Esophagus squamous epithelium (tissue), 5 donors: Measurements from ENCODE around the gene NCF2. TPM values are rescaled to one million over a fixed set of nuclear protein-coding genes. Genes with fewer than 3 reads are reported as not detected.

ENCODE experiments used
- DNase-seq: peaks from one replicate; lab custom pipeline; 2025; lab: John Stamatoyannopoulos, UW
- H3K27ac ChIP-seq, 4 donors: fragments of 200-600 bp; sonication (generic); one replicate each; pipeline ENCODE4 v1.5.1; 2016 to 2019; ENCODE audit warnings: mild to moderate bottlenecking in 1 of 4
- H3K27me3 ChIP-seq, 4 donors: fragments of 200-600 bp; sonication (generic); 1 replicate in 3 of 4; 2 replicates in 1 of 4; pipeline versions ENCODE4 v1.5.1 to v1.6.0; 2017 to 2021; ENCODE audit warnings: antibody characterized with exemption in 1 of 4
- H3K36me3 ChIP-seq, 3 donors: fragments of 200-600 bp; sonication (generic); one replicate each; pipeline ENCODE4 v1.5.1; 2016 to 2019
- H3K4me1 ChIP-seq, 3 donors: fragments of 200-600 bp; sonication (generic); one replicate each; pipeline ENCODE4 v1.5.1; 2017 to 2019
- H3K4me3 ChIP-seq, 4 donors: fragments of 200-600 bp; sonication (generic); 1 replicate in 3 of 4; 2 replicates in 1 of 4; pipeline ENCODE4 v1.5.1; 2016 to 2019; ENCODE audit warnings: mild to moderate bottlenecking in 2 of 4, moderate library complexity in 1 of 4
- H3K9me3 ChIP-seq, 3 donors: fragments of 200-600 bp; sonication (generic); one replicate each; pipeline ENCODE4 v1.5.1; 2016 to 2019
- POLR2A ChIP-seq, 4 donors: fragments of 450-650 bp; IDR thresholded peaks; one replicate each; pipeline ENCODE4 v1.6.1; 2017; ENCODE audit warnings: antibody characterized with exemption in 4 of 4, mild to moderate bottlenecking in 4 of 4, moderate library complexity in 3 of 4
- WGBS, 2 donors: methylation state at CpG; one replicate each; pipeline ENCODE4 v1.1.5; 2018; 5-methylcytosine and 5-hydroxymethylcytosine counted together
- intact Hi-C: fragments of 100-400 bp; cut with DNase I; formaldehyde crosslinking; loops from one replicate; pipeline ENCODE4 v1.15.0; 2022
- total RNA-seq, 4 donors: library from RNA; depleted of rRNA; stranded (reverse); fragments of >200 nt; gene quantifications; one replicate each; pipeline ENCODE4 v1.1.0, GENCODE V29; 2016
- TF ChIP-seq, protein P1 (sequence below), 6 experiments: fragments of 450-650 bp in 4 of 6; fragments of 200-600 bp in 2 of 6; sonication (generic) in 2 of 6; IDR thresholded peaks; one replicate each; pipeline ENCODE4 v1.5.1; 2016 to 2019; ENCODE audit warnings: antibody characterized with exemption in 6 of 6, mild to moderate bottlenecking in 4 of 6, moderate library complexity in 4 of 6
- donor health status: DM: yes; HTN: yes; CAD: no.

NCF2 gene
- total RNA-seq, 4 donors from 2014 or later, result 8.1 to 23.1 (median 14.3) TPM

DNA sequence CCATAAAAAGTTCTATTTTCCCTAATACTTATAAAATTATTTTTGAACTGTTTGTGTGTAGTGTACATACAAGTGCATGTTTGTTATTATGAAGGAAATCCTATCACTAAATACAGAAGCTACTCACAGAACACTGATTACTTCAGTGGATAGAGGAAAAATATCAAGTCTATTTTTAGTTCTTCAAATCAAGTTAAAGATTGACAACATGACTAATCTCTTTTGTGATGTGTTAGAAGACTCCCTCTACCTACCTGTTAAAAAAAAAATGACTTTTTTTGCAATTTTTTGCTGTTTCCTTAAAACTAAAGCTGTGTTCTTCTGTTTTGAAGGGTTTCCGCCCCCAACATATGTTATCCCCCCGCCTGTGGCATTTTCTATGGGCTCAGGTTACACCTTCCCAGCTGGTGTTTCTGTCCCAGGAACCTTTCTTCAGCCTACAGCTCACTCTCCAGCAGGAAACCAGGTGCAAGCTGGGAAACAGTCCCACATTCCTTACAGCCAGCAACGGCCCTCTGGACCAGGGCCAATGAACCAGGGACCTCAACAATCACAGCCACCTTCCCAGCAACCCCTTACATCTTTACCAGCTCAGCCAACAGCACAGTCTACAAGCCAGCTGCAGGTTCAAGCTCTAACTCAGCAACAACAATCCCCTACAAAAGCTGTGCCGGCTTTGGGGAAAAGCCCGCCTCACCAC is 45.5 kb downstream of the NCF2 start:
- intact Hi-C loops, result loop anchor here (10.0 kb wide), 1 partner anchor 260 kb away; no protein-coding TSS in a partner anchor
- no peak overlapping the region for H3K27ac ChIP-seq
- no peak overlapping the region for H3K4me3 ChIP-seq
- WGBS, 2 donors, result 80 to 82% methylated on average over 5 of the region's 5 CpGs
- no peaks in the 10 kb centered on the region for H3K9me3 ChIP-seq
- DNase-seq, result no peak
- no peaks in the 10 kb centered on the region for H3K4me1 ChIP-seq
- H3K27me3 ChIP-seq, result no peaks in the 10 kb centered on the region
- no peak for TF ChIP-seq POLR2A (IDR thresholded peaks at IDR 0.05)
- TF ChIP-seq, protein P1, sequence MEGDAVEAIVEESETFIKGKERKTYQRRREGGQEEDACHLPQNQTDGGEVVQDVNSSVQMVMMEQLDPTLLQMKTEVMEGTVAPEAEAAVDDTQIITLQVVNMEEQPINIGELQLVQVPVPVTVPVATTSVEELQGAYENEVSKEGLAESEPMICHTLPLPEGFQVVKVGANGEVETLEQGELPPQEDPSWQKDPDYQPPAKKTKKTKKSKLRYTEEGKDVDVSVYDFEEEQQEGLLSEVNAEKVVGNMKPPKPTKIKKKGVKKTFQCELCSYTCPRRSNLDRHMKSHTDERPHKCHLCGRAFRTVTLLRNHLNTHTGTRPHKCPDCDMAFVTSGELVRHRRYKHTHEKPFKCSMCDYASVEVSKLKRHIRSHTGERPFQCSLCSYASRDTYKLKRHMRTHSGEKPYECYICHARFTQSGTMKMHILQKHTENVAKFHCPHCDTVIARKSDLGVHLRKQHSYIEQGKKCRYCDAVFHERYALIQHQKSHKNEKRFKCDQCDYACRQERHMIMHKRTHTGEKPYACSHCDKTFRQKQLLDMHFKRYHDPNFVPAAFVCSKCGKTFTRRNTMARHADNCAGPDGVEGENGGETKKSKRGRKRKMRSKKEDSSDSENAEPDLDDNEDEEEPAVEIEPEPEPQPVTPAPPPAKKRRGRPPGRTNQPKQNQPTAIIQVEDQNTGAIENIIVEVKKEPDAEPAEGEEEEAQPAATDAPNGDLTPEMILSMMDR (IDR thresholded peaks at IDR 0.05), result no peak
- H3K36me3 ChIP-seq, result peaks cover 17 to 91% (median 41%) of the 10 kb centered on the region in 3 donors

DNA sequence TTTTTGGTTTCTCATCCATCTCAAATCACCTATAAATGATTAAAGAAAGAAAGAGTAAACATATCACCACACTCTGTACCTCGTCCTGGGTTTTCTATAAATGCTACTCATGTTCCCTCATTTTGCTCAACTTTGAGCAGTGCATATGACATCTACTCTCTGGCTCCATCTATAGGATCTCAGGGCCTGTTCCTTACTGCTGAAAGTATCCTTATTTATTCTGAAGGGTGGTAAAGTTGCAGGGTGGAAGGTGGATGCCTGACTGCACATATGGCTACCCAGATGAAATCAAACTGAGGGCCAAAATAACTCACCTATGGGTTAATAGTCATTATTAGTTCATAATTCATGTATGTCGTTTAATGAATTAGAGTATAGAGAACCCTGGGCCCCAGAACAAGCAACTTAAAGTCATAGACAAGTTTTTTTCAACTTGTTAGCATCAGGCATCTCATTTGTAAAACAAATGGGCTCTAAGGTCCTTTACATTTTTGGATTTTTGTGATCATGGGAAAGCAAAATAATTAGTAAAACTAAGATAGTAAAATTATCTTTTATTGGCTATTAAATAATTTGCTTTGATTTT is 46.5 kb downstream of the NCF2 start:
- H3K27ac ChIP-seq, result peak overlapping the region in 1 of 4 donors; percentile 4
- no peak for TF ChIP-seq POLR2A (IDR thresholded peaks at IDR 0.05)
- TF ChIP-seq, protein P1 (IDR thresholded peaks at IDR 0.05), result peak in 5 of 6 experiments; percentile 46 to 71 (median 52)
- H3K36me3 ChIP-seq, result peaks cover 17 to 91% (median 41%) of the 10 kb centered on the region in 3 donors
- H3K4me1 ChIP-seq, result no peaks in the 10 kb centered on the region
- intact Hi-C loops, result loop anchor here (10.0 kb wide), 1 partner anchor 259 kb away; no protein-coding TSS in a partner anchor
- H3K4me3 ChIP-seq, result no peak overlapping the region
- no peak for DNase-seq
- no peaks in the 10 kb centered on the region for H3K9me3 ChIP-seq
- H3K27me3 ChIP-seq, result no peaks in the 10 kb centered on the region
- WGBS, 2 donors, result 25 to 29% methylated on average over 2 of the region's 2 CpGs

DNA sequence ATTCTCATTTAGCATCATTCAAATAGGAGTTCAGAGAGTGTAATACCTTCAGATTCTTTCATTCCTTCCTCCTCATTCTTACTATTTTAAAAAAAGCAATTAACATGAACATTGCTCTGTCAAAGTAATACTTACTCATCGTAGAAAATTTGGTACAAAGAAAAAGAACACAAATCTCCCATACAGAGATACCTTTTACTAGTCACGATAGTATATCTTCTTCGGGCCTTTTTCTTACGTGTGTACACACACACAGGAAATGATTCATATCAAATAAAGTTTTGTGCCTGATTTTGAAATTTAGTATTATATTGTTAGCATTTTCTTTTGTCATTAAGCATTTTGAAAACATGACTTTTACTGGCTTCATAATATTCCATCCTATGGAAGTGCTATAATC is 52.9 kb downstream of the NCF2 start:
- no peak overlapping the region for H3K4me3 ChIP-seq
- intact Hi-C loops, result no loop called here
- TF ChIP-seq, protein P1 (IDR thresholded peaks at IDR 0.05), result no peak
- TF ChIP-seq POLR2A (IDR thresholded peaks at IDR 0.05), result no peak
- H3K9me3 ChIP-seq, result no peaks in the 10 kb centered on the region
- H3K27ac ChIP-seq, result no peak overlapping the region
- peaks cover 15 to 100% (median 33%) of the 10 kb centered on the region in 3 donors for H3K36me3 ChIP-seq
- no peak for DNase-seq
- H3K4me1 ChIP-seq, result no peaks in the 10 kb centered on the region
- H3K27me3 ChIP-seq, result no peaks in the 10 kb centered on the region
- WGBS, 2 donors, result 78 to 88% methylated on average over 4 of the region's 4 CpGs

DNA sequence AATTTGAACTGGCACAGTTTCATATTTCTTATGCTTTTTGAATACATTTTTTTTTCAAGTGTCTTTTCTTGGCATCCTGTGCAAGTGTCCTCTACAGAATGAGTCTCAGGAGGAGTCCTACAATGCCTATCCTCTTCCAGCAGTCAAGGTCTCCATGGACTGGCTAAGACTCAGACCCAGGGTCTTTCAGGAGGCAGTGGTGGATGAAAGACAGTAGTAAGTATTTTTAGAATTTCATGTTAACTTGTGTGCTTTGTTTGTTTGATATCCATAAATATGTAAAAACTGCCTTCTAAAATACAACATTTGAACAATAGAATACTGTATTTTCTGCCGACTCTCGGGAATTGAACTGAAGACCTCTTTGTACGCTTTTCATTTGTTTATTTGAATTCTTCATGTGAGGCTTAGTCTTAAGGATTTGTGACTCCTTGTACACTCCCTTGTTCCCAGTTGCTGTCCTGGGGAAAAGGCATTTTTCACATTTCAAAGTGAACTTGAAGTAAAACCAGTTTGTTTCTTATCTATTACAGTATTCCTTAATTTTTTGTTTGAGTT is 56.6 kb downstream of the NCF2 start:
- DNase-seq, result no peak
- no peak for TF ChIP-seq POLR2A (IDR thresholded peaks at IDR 0.05)
- TF ChIP-seq, protein P1 (IDR thresholded peaks at IDR 0.05), result no peak
- H3K27me3 ChIP-seq, result no peaks in the 10 kb centered on the region
- WGBS, 2 donors, result 77 to 88% methylated on average over 3 of the region's 3 CpGs
- intact Hi-C loops, result no loop called here
- no peak overlapping the region for H3K27ac ChIP-seq
- H3K9me3 ChIP-seq, result no peaks in the 10 kb centered on the region
- H3K4me1 ChIP-seq, result no peaks in the 10 kb centered on the region
- no peak overlapping the region for H3K4me3 ChIP-seq
- H3K36me3 ChIP-seq, result peaks cover 10 to 100% (median 15%) of the 10 kb centered on the region in 3 donors

DNA sequence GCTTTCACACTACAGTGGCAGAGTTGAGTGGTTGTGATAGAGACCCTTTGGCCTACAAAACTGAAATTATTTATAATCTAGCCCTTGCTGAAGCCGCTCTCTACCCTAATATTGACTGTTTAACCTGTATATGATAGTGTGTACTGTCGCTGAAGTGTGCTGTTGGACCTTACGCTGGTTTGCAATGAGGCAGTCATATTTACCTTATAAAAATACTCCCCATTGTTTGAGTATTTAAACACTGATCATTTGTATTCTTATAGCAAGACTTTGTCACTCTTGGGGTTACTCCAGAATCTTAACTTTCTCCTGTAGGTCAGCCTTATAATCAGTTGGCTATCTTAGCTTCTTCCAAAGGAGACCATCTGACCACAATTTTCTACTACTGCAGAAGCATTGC is 61.7 kb downstream of the NCF2 start:
- no peak overlapping the region for H3K4me3 ChIP-seq
- no peaks in the 10 kb centered on the region for H3K9me3 ChIP-seq
- intact Hi-C loops, result no loop called here
- DNase-seq, result no peak
- H3K36me3 ChIP-seq, result peaks cover 0 to 96% (median 0%) of the 10 kb centered on the region in 3 donors
- WGBS, 2 donors, result 92% methylated on average over 3 of the region's 3 CpGs
- no peaks in the 10 kb centered on the region for H3K27me3 ChIP-seq
- H3K4me1 ChIP-seq, result no peaks in the 10 kb centered on the region
- TF ChIP-seq, protein P1 (IDR thresholded peaks at IDR 0.05), result no peak
- no peak for TF ChIP-seq POLR2A (IDR thresholded peaks at IDR 0.05)
- H3K27ac ChIP-seq, result no peak overlapping the region
